Mucosa of descending colon (tissue), 3 donors: Measurements from ENCODE around the gene RHOBTB1. TPM values are rescaled to one million over a fixed set of nuclear protein-coding genes. Genes with fewer than 3 reads are reported as not detected.
A peak's percentile ranks its signal among the peaks of the same experiment; 100 is the strongest.

Experiments used
- ATAC-seq: fragments of 200-7000 bp; cut with Tn5 transposase; one replicate; pipeline ENCODE4 v1.9.1; 2020; ENCODE audit warnings: mild to moderate bottlenecking, moderate library complexity
- DNase-seq, 3 donors: peaks; one replicate each; pipeline ENCODE4 v3.0.0-alpha.2; 2020
- H3K36me3 ChIP-seq: fragments of 200-600 bp; one replicate; pipeline ENCODE4 v1.8.0; 2021; ENCODE audit warnings: low read depth, mild to moderate bottlenecking
- H3K4me1 ChIP-seq: fragments of 200-600 bp; one replicate; pipeline ENCODE4 v1.8.0; 2021; ENCODE audit warnings: low read depth, mild to moderate bottlenecking
- H3K4me3 ChIP-seq: fragments of 200-600 bp; one replicate; pipeline ENCODE4 v1.8.0; 2021; ENCODE audit warnings: mild to moderate bottlenecking
- H3K9me3 ChIP-seq: fragments of 200-600 bp; one replicate; pipeline ENCODE4 v1.8.0; 2021; ENCODE audit warnings: mild to moderate bottlenecking
- intact Hi-C, 2 donors: fragments of 100-400 bp; cut with DNase I in 1 of 2; cut with micrococcal nuclease in 1 of 2; formaldehyde crosslinking; loops; one replicate each; pipeline versions ENCODE4 v1.11.0 to v1.11.1; 2022; cut with DNase I, micrococcal nuclease
- total RNA-seq, 3 donors: library from RNA; stranded (reverse); fragmentation: NEBNext Ultra II Directional in 2 of 3; extraction: Animal tissue kit (Norgen Biotek cat#: 25700) in 2 of 3; gene quantifications; one replicate each; pipeline versions ENCODE4 v1.2.1 to v1.2.4, GENCODE V29; 2021 to 2023
- TF ChIP-seq, protein P1 (sequence below): fragments of 200-600 bp; IDR thresholded peaks from one replicate; pipeline ENCODE4 v1.8.0; 2022; ENCODE audit warnings: antibody characterized with exemption, mild to moderate bottlenecking
- donor health status: DM: no; HTN: no; CAD: no; lungs with moderate emphysema.
- donor health status: DM: no; HTN: no; CAD: no.
- donor health status: DM: no; HTN: yes; CAD: no.

The RHOBTB1 gene
- total RNA-seq, 3 donors from 2014 or later = 5.8 to 8.0 (median 6.9) TPM

GRCh38 chr10:60943316-60944057 is 498 bp downstream of the RHOBTB1 start:
- peak overlapping the region; percentile 67 for H3K4me3 ChIP-seq
- DNase-seq = peak; percentile 70 to 78 (median 77)
- no peaks in the 10 kb centered on the region for H3K9me3 ChIP-seq
- ATAC-seq = peak; percentile 71
- intact Hi-C loops = no loop called here
- H3K36me3 ChIP-seq = no peaks in the 10 kb centered on the region
- TF ChIP-seq, protein P1, sequence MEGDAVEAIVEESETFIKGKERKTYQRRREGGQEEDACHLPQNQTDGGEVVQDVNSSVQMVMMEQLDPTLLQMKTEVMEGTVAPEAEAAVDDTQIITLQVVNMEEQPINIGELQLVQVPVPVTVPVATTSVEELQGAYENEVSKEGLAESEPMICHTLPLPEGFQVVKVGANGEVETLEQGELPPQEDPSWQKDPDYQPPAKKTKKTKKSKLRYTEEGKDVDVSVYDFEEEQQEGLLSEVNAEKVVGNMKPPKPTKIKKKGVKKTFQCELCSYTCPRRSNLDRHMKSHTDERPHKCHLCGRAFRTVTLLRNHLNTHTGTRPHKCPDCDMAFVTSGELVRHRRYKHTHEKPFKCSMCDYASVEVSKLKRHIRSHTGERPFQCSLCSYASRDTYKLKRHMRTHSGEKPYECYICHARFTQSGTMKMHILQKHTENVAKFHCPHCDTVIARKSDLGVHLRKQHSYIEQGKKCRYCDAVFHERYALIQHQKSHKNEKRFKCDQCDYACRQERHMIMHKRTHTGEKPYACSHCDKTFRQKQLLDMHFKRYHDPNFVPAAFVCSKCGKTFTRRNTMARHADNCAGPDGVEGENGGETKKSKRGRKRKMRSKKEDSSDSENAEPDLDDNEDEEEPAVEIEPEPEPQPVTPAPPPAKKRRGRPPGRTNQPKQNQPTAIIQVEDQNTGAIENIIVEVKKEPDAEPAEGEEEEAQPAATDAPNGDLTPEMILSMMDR = no peak
- peaks cover 8% of the 10 kb centered on the region for H3K4me1 ChIP-seq

DNA sequence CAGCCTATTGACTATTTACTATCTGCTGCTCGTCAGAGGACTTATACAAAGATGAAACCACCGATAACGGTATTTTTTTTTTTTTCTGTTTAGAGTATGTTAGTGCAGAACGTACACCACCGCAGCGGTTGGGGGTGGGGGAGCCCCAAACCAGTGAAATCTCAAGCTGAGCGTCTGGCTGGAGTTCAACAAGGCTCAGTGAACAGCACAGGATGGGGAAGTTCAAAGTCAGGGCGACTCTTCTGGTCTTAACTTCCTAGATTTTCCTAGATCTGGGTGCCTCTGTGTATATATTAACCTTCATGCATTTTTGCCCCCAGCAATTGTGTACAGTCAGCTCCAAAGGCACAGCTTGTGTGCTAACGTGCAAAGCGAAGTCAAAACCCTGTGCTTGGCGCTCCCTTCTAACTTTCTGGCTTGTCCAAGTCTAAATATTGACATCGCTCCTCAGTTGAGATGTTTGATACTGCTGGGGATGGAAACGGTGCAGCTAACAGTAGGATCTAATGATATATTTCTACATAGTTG is 1.1 kb downstream of the RHOBTB1 start:
- Histone ChIP-seq H3K9me3 (no peaks in the 10 kb centered on the region), H3K4me1 (peaks cover 8% of the 10 kb centered on the region), H3K4me3 (no peak overlapping the region), H3K36me3 (no peaks in the 10 kb centered on the region)
- intact Hi-C loops = no loop called here
- ATAC-seq (peak; percentile 5), DNase-seq (peak; percentile 54 to 68 (median 56))
- TF ChIP-seq, protein P1 = no peak

GRCh38 chr10:60942134-60942787 is 1.7 kb downstream of the RHOBTB1 start:
- H3K4me3 ChIP-seq = no peak overlapping the region
- H3K4me1 ChIP-seq = peaks cover 10% of the 10 kb centered on the region
- no peak for ATAC-seq
- no peaks in the 10 kb centered on the region for H3K36me3 ChIP-seq
- no peaks in the 10 kb centered on the region for H3K9me3 ChIP-seq
- intact Hi-C loops = no loop called here
- DNase-seq = no peak
- TF ChIP-seq, protein P1 = no peak

DNA sequence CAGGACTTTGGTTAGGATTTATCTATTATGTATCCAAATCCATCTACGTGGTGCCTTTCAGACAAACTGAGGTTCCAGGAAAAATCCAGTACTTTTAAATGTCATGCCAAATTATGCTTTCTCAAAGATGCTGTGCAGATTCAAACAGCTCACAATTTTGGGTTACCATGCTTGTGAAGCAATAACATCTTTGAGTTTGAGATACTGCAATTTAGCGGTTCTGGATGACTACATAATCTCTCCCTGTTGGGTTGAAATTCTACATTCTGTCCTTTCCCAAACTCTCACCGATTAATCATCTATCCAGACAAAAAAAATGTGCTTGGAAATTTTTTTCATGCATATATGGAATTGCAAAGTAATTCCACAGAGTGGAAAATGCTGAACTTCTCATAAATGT is 3.5 kb downstream of the RHOBTB1 start:
- Histone ChIP-seq H3K36me3 (no peaks in the 10 kb centered on the region), H3K9me3 (no peaks in the 10 kb centered on the region), H3K4me3 (no peak overlapping the region), H3K4me1 (peaks cover 14% of the 10 kb centered on the region)
- DNase-seq (no peak), ATAC-seq (no peak)
- intact Hi-C loops = no loop called here
- TF ChIP-seq, protein P1 = no peak

DNA sequence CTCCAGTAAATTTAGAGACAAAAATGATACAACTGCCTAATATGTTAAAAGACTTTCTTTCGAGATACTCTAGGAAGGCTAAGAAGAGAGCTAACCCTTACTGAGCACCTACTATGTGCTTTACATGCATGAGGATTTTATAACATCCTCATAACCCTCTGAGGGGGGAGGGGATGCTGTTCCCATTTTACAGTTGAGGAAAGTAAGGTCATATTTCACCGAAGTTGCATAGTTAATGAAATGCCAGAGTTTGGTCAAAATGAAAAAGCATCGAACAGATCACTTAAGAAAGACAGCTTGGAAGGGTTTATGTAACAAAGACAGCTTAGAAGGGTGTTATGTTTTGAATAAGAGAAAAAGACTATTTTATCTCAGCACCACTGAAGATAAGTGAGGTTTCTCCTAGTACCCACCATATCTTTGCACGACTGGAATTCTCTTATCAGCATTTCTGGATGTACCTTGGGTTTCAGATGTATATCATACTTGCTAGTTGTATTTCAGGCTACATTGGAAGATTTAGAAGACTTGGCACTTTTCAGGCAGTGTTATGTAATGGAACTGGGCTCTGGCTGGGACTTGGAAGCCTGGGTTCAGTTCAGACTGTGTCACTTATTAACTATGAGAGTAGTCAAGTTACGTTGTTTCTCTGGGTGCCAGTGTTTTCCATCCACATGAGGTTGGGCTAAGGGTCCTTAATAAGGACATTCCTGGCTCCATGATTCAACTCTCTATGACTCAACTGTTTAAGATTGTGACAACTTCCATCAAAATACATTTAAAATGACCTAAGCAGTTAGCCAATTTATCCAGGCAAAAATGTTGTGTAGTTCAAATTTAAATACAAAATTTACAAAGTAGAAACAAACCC is 6.0 kb downstream of the RHOBTB1 start:
- H3K9me3 ChIP-seq = no peaks in the 10 kb centered on the region
- no peak overlapping the region for H3K4me3 ChIP-seq
- H3K4me1 ChIP-seq = peaks cover 9% of the 10 kb centered on the region
- no peaks in the 10 kb centered on the region for H3K36me3 ChIP-seq
- intact Hi-C loops = no loop called here
- ATAC-seq = peak; percentile 27
- no peak for DNase-seq
- TF ChIP-seq, protein P1 = no peak
